Testis (tissue), 3 donors: Measurements from ENCODE around the gene FAM209B. TPM values are rescaled to one million over a fixed set of nuclear protein-coding genes. Genes with fewer than 3 reads are reported as not detected.
"Not testable (repeated sequence)": the region's sequence is repeated elsewhere in the genome, so short reads cannot be mapped to it uniquely, and the experiment has no call there.

ENCODE experiments used
- DNase-seq: peaks from one replicate; pipeline ENCODE4 v3.0.0-alpha.2; 2019
- H3K27ac ChIP-seq, 2 donors: fragments of 200-600 bp; sonication (generic); one replicate each; pipeline ENCODE4 v1.5.1; 2019
- H3K27me3 ChIP-seq: fragments of 200-600 bp; sonication (generic); one replicate; pipeline ENCODE4 v1.5.1; 2019
- H3K36me3 ChIP-seq: fragments of 200-600 bp; sonication (generic); one replicate; pipeline ENCODE4 v1.5.1; 2017; ENCODE audit warnings: low read depth; ENCODE audit errors: missing control alignments
- H3K4me1 ChIP-seq: fragments of 200-600 bp; sonication (generic); one replicate; pipeline ENCODE4 v1.5.1; 2019
- H3K4me3 ChIP-seq, 2 donors: fragments of 200-600 bp; sonication (generic); one replicate each; pipeline ENCODE4 v1.5.1; 2017 to 2019
- H3K9me3 ChIP-seq: fragments of 200-600 bp; sonication (generic); one replicate; pipeline ENCODE4 v1.5.1; 2017
- CTCF ChIP-seq, 3 experiments: fragments of 450-650 bp in 2 of 3; fragments of 200-600 bp in 1 of 3; sonication (generic) in 1 of 3; IDR thresholded peaks; one replicate each; pipeline ENCODE4 v1.5.1; 2016 to 2019; ENCODE audit warnings: antibody characterized with exemption in 3 of 3, mild to moderate bottlenecking in 2 of 3, moderate library complexity in 1 of 3
- POLR2A ChIP-seq: fragments of 450-650 bp; IDR thresholded peaks from one replicate; pipeline ENCODE4 v1.6.1; 2017; ENCODE audit warnings: antibody characterized with exemption, mild to moderate bottlenecking, moderate library complexity
- WGBS, 2 donors: methylation state at CpG; one replicate each; pipeline ENCODE4 v1.1.5; 2018; 5-methylcytosine and 5-hydroxymethylcytosine counted together
- intact Hi-C: fragments of 100-400 bp; cut with DNase I; formaldehyde crosslinking; loops from one replicate; pipeline ENCODE4 v1.15.1; 2023; ENCODE audit warnings: low total_unique reads
- polyA plus RNA-seq: library from polyadenylated mRNA; stranded (reverse); fragments of 350-450 nt; fragmentation: Illumina TruSeq; extraction: RNeasy Lipid Tissue Mini Kit (QIAGEN cat#74804); gene quantifications from one replicate; pipeline ENCODE4 v1.2.3, GENCODE V29; 2014; ENCODE audit warnings: low read depth, low replicate concordance; ENCODE audit not compliant: insufficient read depth
- total RNA-seq, 2 donors: library from RNA; depleted of rRNA; stranded (reverse); fragments of >200 nt; gene quantifications; one replicate each; pipeline ENCODE4 v1.2.3, GENCODE V29; 2016

FAM209B gene
- total and polyA plus RNA-seq, 3 donors from 2014 or later = 50.7 to 153 (median 89.4) TPM

GRCh38 chr20:56518126-56518525 lies 14.9 kb upstream of the FAM209B start:
- no peaks in the 10 kb centered on the region for H3K4me1 ChIP-seq
- 96 to 98% methylated on average over 14 of the region's 14 CpGs for WGBS, 2 donors
- TF ChIP-seq POLR2A = no peak
- TF ChIP-seq CTCF (IDR thresholded peaks at IDR 0.05) = no peak
- H3K27ac ChIP-seq = no peak overlapping the region
- no peak overlapping the region for H3K4me3 ChIP-seq
- intact Hi-C loops = no loop called here
- H3K36me3 ChIP-seq = no peaks in the 10 kb centered on the region
- no peaks in the 10 kb centered on the region for H3K27me3 ChIP-seq
- no peak for DNase-seq
- H3K9me3 ChIP-seq = no peaks in the 10 kb centered on the region

DNA sequence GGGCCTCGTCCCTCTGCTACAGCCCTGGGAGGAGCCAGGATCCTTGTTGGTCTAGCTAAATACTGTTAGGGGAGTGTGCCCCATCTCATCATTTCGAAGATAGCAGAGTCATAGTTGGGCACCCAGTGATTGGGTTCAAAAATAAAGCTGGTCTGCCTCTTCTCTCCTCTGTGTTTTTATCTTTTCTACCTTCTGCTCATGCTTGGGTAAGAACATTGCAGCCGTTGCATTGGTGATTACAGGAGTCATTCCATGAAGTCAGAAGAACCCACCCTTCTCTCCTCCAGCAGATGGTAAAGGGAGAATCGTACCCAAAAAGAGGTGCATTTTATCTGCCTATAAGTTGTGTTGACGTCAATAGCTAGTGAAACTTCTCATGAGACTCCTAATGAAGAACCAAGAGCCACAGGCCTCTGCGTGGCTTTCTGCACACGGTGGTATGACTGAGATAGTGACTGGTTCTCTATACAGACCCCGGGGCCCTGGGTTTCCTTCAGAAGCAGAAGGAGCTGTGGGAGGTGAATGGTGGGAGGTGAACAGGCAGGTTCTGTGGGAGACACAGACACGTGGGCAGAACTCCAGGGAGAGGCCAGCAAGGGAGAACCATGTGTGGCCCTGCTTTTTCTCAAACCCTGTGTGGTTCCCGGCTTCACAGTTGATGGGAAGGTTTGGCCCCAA lies 14.2 kb upstream of the FAM209B start:
- Histone ChIP-seq H3K27ac (no peak overlapping the region), H3K36me3 (no peaks in the 10 kb centered on the region), H3K4me1 (no peaks in the 10 kb centered on the region), H3K9me3 (no peaks in the 10 kb centered on the region), H3K4me3 (no peak overlapping the region), H3K27me3 (no peaks in the 10 kb centered on the region)
- WGBS, 2 donors = 90 to 94% methylated on average over 10 of the region's 10 CpGs
- intact Hi-C loops = no loop called here
- TF ChIP-seq POLR2A (no peak), CTCF (IDR thresholded peaks at IDR 0.05) (no peak)
- DNase-seq = no peak

DNA sequence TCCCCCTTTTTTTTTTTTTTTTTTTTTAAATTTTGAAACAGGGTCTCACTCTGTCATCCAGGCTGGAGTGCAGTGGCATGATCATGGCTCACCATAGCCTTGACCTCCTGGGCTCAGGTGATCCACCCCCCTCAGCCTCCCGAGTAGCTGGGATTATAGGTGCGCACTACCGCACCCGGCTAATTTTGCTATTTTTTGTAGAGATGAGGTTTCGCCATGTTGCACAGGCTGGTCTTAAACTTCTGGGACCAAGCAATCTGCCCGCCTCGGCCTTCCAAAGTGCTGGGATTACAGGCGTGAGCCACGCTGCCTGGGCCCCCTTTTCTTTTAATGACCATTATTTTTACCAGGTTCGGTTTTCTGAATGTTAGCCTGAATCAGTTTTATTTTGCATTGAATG lies 13.5 kb upstream of the FAM209B start:
- Histone ChIP-seq H3K4me1 (no peaks in the 10 kb centered on the region), H3K9me3 (no peaks in the 10 kb centered on the region), H3K27ac (no peak overlapping the region), H3K4me3 (no peak overlapping the region), H3K27me3 (no peaks in the 10 kb centered on the region), H3K36me3 (no peaks in the 10 kb centered on the region)
- 98 to 99% methylated on average over 10 of the region's 10 CpGs for WGBS, 2 donors
- no peak for DNase-seq
- intact Hi-C loops = no loop called here
- no peak for TF ChIP-seq POLR2A
- no peak for TF ChIP-seq CTCF (IDR thresholded peaks at IDR 0.05)

GRCh38 chr20:56520180-56520579 lies 12.9 kb upstream of the FAM209B start:
- 95 to 97% methylated on average over 6 to 10 of the region's 10 CpGs for WGBS, 2 donors
- Histone ChIP-seq H3K9me3 (no peaks in the 10 kb centered on the region), H3K27ac (no peak overlapping the region), H3K36me3 (no peaks in the 10 kb centered on the region), H3K4me1 (no peaks in the 10 kb centered on the region), H3K4me3 (no peak overlapping the region), H3K27me3 (no peaks in the 10 kb centered on the region)
- TF ChIP-seq CTCF (IDR thresholded peaks at IDR 0.05) (no peak), POLR2A (no peak)
- intact Hi-C loops = no loop called here
- no peak for DNase-seq

DNA sequence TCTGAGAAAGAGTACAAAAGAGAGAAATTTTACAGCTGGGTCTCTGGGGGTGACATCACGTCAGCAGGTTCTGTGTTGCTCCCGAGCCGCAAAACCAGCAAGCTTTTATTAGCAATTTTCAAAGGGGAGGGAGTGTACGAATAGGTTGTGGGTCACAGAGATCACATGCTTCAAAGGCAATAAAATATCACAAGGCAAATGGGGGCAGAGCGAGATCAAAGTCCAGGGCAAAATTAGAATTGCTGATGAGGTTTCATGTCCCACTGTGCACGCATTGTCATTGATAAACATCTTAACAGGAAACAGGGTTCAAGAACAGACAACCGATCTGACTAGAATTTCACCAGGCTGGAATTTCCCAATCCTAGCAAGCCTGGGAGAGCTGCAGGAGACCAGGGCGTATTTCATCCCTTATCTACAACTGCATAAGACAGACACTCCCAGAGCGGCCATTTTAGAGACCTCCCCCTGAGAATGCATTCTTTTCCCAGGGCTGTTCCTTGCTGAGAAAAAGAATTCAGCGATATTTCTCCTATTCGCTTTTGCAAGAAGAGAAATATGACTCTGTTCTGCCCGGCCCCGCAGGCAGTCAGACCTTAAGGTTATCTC lies 12.2 kb upstream of the FAM209B start:
- H3K27me3 ChIP-seq, H3K36me3 ChIP-seq, H3K9me3 ChIP-seq, H3K4me1 ChIP-seq, intact Hi-C loops, DNase-seq, H3K27ac ChIP-seq, H3K4me3 ChIP-seq: not testable (repeated sequence)
- 81 to 84% methylated on average over 13 of the region's 13 CpGs for WGBS, 2 donors
